ENCODE results near the gene B4GALT6. TPM values are rescaled to one million over a fixed set of nuclear protein-coding genes. Genes with fewer than 3 reads are reported as not detected.

B4GALT6 gene
- total RNA-seq, 4 donors from 2014 or later, result 3.0 to 6.5 (median 4.9) TPM

- DNase-seq (ENCODE audit: low spot score) (no peak), ATAC-seq (ENCODE audit: low FRiP score) (no peak)
- TF ChIP-seq, protein P1, sequence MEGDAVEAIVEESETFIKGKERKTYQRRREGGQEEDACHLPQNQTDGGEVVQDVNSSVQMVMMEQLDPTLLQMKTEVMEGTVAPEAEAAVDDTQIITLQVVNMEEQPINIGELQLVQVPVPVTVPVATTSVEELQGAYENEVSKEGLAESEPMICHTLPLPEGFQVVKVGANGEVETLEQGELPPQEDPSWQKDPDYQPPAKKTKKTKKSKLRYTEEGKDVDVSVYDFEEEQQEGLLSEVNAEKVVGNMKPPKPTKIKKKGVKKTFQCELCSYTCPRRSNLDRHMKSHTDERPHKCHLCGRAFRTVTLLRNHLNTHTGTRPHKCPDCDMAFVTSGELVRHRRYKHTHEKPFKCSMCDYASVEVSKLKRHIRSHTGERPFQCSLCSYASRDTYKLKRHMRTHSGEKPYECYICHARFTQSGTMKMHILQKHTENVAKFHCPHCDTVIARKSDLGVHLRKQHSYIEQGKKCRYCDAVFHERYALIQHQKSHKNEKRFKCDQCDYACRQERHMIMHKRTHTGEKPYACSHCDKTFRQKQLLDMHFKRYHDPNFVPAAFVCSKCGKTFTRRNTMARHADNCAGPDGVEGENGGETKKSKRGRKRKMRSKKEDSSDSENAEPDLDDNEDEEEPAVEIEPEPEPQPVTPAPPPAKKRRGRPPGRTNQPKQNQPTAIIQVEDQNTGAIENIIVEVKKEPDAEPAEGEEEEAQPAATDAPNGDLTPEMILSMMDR (IDR thresholded peaks at IDR 0.05), result no peak
These were observed 2.9 kb upstream of the B4GALT6 start for GRCh38 chr18:31686986-31687928.

DNA sequence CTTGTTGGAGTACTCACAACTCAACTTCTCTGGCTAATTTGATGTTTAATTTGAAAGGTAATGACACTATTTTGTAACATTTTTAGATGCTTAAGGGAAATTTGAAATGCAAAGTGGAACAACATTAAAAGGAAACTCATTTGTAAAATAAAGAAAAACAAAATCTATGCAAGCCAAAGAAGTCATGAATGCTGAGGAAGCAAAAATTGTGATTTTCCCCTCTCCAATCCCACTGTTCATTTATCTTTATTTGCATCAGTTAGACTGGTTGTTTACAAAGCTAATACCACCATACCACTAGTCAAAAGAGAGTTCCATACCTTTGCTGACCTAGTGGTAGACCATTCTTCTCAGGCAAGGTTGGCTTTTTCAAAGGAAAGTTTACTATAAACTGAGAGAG lies 2.2 kb upstream of the B4GALT6 start:
- TF ChIP-seq, protein P1 (IDR thresholded peaks at IDR 0.05), result no peak
- ATAC-seq (ENCODE audit: low FRiP score), result no peak

GRCh38 chr18:31685097-31686082 lies 1.0 kb upstream of the B4GALT6 start:
- no peak for DNase-seq (ENCODE audit: low spot score)
- ATAC-seq (ENCODE audit: low FRiP score), result peak; percentile 89
- TF ChIP-seq, protein P1 (IDR thresholded peaks at IDR 0.05), result no peak

More for the DNA sequence above, 2.2 kb upstream of the B4GALT6 start:
- no peak for DNase-seq (ENCODE audit: low spot score)

DNA sequence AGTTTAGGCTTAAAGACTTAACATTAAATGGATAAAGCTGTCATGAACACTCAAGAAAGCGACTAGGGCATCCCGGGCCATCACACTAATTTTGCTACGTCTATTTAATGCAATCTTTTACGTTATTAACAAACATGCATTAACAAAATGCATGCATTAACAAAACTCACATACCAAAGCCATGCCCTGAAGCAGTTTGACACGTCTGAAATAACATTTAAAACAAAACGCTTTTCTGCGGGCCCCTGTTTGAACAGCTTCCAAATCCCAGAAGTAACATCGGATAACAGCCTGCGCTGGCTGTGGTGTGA lies 458 bp downstream of the B4GALT6 start:
- ATAC-seq (ENCODE audit: low FRiP score), result no peak
- DNase-seq (ENCODE audit: low spot score), result no peak
- TF ChIP-seq, protein P1 (IDR thresholded peaks at IDR 0.05), result no peak

DNA sequence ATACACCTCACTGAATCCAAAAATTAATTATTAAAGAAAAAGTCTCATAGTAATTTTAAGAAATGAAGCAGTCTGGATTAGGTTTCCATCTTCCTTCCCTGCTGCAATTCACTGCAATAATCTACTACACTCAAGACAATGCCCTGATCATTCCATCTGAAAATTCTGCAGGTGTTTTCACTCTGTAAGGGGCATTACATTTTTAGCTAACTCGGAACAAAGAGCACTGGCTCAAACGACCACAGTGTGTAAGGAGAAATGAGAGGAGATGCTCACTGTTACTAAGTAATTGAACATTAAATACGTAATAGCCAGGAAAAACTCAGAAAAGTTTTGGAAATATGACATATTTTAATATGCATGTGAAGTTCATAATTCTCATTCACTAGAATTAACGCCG lies 1.3 kb downstream of the B4GALT6 start:
- DNase-seq (ENCODE audit: low spot score) (no peak), ATAC-seq (ENCODE audit: low FRiP score) (no peak)
- TF ChIP-seq, protein P1 (IDR thresholded peaks at IDR 0.05), result no peak

DNA sequence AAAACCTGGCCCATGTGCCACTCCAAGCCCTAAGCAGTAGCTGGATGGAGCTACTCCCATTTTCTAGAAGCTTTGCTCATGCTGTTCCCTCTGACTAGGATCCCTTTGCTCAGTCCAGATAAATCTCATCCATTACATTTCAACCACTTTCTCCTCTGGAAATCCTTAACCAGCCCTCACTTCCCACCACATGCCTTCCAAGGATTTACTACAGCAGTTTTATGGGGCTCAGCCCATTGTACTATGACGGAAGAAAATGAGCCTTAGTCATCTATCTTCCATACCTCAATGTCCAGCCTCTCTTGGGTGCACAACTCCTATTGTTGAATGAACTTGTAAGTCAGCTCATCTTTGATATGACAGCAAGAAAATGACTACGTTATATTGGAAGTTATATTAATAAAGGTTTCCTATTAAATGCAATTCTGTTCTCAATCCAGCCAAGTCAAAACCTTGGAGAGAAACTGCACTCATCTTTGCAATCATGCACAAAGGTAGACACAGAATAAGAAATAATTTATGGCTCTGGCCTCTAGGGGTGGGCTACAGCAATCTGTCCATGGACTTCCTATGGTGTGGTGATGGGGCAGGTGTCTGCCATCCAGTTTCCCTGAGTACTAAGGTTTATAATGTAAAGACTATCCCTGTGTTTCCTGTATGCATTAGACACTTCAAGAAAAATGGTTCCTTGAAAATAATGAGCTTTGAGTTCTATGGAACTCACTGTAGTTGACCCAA lies 3.4 kb downstream of the B4GALT6 start:
- TF ChIP-seq, protein P1 (IDR thresholded peaks at IDR 0.05), result no peak
- DNase-seq (ENCODE audit: low spot score) (no peak), ATAC-seq (ENCODE audit: low FRiP score) (no peak)
